ENCODE measurements around the gene CABLES2. TPM values are rescaled to one million over a fixed set of nuclear protein-coding genes. Genes with fewer than 3 reads are reported as not detected.

Gene CABLES2, protein sequence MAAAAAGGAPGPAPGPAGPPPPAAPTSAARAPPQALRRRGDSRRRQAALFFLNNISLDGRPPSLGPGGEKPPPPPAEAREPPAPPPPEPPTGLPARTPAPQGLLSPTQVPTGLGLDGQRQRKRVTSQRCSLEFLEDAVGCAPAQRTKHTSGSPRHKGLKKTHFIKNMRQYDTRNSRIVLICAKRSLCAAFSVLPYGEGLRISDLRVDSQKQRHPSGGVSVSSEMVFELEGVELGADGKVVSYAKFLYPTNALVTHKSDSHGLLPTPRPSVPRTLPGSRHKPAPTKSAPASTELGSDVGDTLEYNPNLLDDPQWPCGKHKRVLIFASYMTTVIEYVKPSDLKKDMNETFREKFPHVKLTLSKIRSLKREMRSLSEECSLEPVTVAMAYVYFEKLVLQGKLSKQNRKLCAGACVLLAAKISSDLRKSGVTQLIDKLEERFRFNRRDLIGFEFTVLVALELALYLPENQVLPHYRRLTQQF
- total RNA-seq, result 1.6 and 2.2 TPM in 2 replicates

GRCh38 chr20:62407221-62407992 lies at the start of gene CABLES2:
CABLES2 (minus strand) TSS chr20:62407285; CDS start chr20:62407276, 9 bp downstream.

GRCh38 chr20:62427172-62428001 lies 20.3 kb upstream of the CABLES2 start, which contains the start of gene RBBP8NL:
RBBP8NL (minus strand) TSS chr20:62427539; CDS start chr20:62419647, 7,892 bp downstream.

GRCh38 chr20:62386383-62387218 lies 20.5 kb downstream of the CABLES2 start, which contains the start of gene RPS21:
RPS21 (plus strand) TSS chr20:62387103; CDS start chr20:62387339, 236 bp downstream.

GRCh38 chr20:62367136-62367632 lies 39.9 kb downstream of the CABLES2 start, which contains the start of gene LAMA5:
LAMA5 (minus strand) TSS chr20:62367312; CDS start chr20:62367245, 67 bp downstream.

Other genes starting within 250 kb of the CABLES2 start
- gene MTG2, start 224.3 kb downstream of the CABLES2 start, total RNA-seq, result 14.7 and 33.3 TPM in 2 replicates
- gene HRH3, start 187.0 kb downstream of the CABLES2 start, total RNA-seq, result not detected in 2 replicates
- 27.6 and 28.5 TPM in 2 replicates for gene OSBPL2, start 168.8 kb downstream of the CABLES2 start, total RNA-seq
- gene ADRM1, start 104.3 kb downstream of the CABLES2 start, total RNA-seq, result 61.3 and 62.5 TPM in 2 replicates
- gene LAMA5, start 40.0 kb downstream of the CABLES2 start, total RNA-seq, result 4.4 and 4.8 TPM in 2 replicates
- 801 and 1,041 TPM in 2 replicates for gene RPS21, start 20.2 kb downstream of the CABLES2 start, total RNA-seq
- not detected in 2 replicates for gene RBBP8NL, start 20.3 kb upstream of the CABLES2 start, total RNA-seq
- not detected in 2 replicates for gene GATA5, start 68.7 kb upstream of the CABLES2 start, total RNA-seq
- gene SLCO4A1, start 235.2 kb upstream of the CABLES2 start, total RNA-seq, result 0.11 and 0.13 TPM in 2 replicates